WI38 (cell line): Measurements from ENCODE around the gene ACOT7.
A peak's percentile ranks its signal among the peaks of the same experiment; 100 is the strongest.

Experiments used
- H3K4me3 ChIP-seq: 2 replicates; pipeline ENCODE4 v1.5.1; 2011; ENCODE audit warnings: low read depth, mild to moderate bottlenecking, control low read depth, low read length
- TF ChIP-seq, protein P1 (sequence below): IDR thresholded peaks from 2 replicates; pipeline ENCODE4 v1.5.1; 2012; ENCODE audit warnings: low read depth, mild to moderate bottlenecking, control low read depth, low read length

Gene ACOT7

DNA sequence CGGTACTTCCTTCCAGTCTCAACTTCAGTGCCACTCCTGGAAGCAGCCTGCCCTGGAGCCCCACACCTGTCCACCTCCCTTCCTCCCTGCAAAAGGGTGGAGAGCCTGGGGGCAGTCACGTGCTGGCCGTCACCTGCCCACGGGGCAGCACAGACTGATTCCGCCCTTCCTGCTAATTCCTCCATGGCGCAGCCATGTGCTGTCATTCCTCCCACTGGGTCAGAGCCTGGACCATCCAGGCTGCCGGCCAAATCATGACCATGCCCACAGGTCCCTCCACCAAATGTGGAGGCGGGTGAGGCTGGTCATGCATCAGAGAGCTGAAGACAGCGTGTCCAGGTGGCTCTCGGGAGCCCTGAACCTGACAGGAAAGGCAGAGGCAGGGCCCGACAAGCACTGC is 108.2 kb downstream of the ACOT7 start:
- H3K4me3 ChIP-seq = no peak overlapping the region
- TF ChIP-seq, protein P1, sequence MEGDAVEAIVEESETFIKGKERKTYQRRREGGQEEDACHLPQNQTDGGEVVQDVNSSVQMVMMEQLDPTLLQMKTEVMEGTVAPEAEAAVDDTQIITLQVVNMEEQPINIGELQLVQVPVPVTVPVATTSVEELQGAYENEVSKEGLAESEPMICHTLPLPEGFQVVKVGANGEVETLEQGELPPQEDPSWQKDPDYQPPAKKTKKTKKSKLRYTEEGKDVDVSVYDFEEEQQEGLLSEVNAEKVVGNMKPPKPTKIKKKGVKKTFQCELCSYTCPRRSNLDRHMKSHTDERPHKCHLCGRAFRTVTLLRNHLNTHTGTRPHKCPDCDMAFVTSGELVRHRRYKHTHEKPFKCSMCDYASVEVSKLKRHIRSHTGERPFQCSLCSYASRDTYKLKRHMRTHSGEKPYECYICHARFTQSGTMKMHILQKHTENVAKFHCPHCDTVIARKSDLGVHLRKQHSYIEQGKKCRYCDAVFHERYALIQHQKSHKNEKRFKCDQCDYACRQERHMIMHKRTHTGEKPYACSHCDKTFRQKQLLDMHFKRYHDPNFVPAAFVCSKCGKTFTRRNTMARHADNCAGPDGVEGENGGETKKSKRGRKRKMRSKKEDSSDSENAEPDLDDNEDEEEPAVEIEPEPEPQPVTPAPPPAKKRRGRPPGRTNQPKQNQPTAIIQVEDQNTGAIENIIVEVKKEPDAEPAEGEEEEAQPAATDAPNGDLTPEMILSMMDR = no peak

GRCh38 chr1:6282577-6283270 is 110.8 kb downstream of the ACOT7 start:
- H3K4me3 ChIP-seq = no peak overlapping the region
- TF ChIP-seq, protein P1 = no peak

DNA sequence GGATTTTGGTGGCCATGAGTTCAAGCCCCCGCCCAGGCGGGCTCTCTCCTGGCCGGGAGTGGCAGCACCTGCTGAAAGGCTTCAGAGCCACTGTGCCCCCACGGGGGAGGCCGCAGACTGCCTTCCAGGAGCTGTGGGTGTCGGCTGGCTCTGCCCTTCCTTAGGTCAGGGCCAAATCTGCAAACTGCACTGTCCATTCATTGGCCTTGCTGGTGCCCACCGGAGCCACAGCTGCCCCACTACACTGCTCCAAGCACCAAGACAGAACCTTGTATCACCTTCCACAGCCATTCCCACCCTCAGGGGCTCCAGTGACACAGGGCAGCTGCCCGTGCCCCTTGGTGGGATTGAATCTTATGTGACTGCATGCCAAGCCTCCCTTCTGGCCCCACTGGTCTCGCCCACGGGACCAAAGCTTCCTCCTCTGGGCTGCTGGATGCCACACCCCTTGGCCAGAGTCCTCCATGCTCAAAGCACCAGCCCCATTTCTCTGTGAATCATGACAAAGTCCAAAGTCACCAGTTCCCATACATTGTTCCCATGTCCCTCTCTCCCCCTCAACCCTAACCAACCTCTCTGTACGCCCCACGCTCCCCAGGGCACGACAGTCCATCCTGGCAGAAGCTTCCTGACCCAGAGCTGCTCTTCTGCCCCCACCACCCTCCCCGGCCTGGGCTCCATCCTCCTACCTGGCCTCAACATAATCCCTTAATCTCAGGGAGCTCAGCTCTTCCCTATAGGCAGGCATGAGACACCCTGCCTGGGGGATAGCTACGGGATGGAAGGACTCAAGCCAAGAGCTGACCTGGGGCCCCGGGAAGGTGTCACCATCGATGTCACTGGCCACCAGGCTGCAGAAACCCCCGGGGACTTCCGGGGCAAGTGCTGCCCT is 111.8 kb downstream of the ACOT7 start:
- H3K4me3 ChIP-seq = no peak overlapping the region
- TF ChIP-seq, protein P1 = no peak

GRCh38 chr1:6280761-6281451 is 112.7 kb downstream of the ACOT7 start:
- TF ChIP-seq, protein P1 = peak; percentile 41
- H3K4me3 ChIP-seq = no peak overlapping the region

- TF ChIP-seq, protein P1 = no peak
These were observed 113.8 kb downstream of the ACOT7 start for GRCh38 chr1:6279613-6280383.

DNA sequence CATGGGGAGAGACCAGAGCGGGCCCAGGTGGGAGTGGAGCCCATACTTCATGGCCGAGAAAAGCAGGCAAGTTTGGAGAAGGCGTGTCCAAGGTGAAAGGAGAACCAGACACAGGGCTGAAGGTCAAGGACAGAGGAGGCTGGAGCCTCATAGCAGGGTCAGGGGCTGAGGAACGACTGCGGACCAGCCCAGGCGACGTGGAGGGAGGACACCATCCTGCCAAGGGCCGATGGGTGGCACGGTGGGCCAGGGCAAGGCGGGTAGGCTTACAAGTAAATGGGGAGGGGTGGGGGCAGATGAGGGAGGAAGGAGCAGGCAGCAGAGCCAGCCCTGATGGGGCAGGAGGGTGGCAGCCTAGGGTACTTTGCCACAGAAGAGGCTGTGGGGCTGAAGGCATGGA is 114.5 kb downstream of the ACOT7 start:
- TF ChIP-seq, protein P1 = no peak
- H3K4me3 ChIP-seq = no peak overlapping the region

More at GRCh38 chr1:6279613-6280383, 113.8 kb downstream of the ACOT7 start:
- no peak overlapping the region for H3K4me3 ChIP-seq
